HCT116 (cell line): ENCODE measurements around the gene SLCO1A2. TPM values are rescaled to one million over a fixed set of nuclear protein-coding genes. Genes with fewer than 3 reads are reported as not detected.

ENCODE experiments used
- ATAC-seq: fragments of 200-7000 bp; cut with Tn5 transposase; 2 replicates; pipeline ENCODE4 v1.9.1; 2020; ENCODE audit warnings: mild to moderate bottlenecking, moderate library complexity
- Bru-seq: library from RNA; stranded (reverse); fragments of 400-500 nt; gene quantifications from one replicate; lab custom pipeline; 2021; lab: Mats Ljungman, UMichigan
- BruChase-seq, 2 experiments: library from RNA; stranded (reverse); fragments of 400-500 nt; gene quantifications; one replicate each; lab custom pipeline; 2021; lab: Mats Ljungman, UMichigan
- BruUV-seq: library from RNA; stranded (reverse); fragments of 400-500 nt; replicated peaks from 2 replicates; lab custom pipeline; 2021; lab: Mats Ljungman, UMichigan
- CTCF ChIA-PET: fragments of 300-600 bp; sonication (Branson Sonifier 250); formaldehyde crosslinking; loops from one replicate; lab custom pipeline; 2021; ENCODE audit warnings: antibody characterized with exemption; lab: Charles Lee
- POLR2A ChIA-PET: fragments of 300-600, 350-600 bp; sonication (Branson Sonifier 250); formaldehyde crosslinking; loops from one replicate; lab custom pipeline; 2021; ENCODE audit warnings: antibody characterized with exemption; lab: Charles Lee
- RAD21 ChIA-PET, 2 experiments: fragments of 300-600 bp; sonication (Branson Sonifier 250); formaldehyde crosslinking; loops; one replicate each; lab custom pipeline; 2023; ENCODE audit warnings: low total read pairs in 2 of 2; ENCODE audit not compliant: uncharacterized antibody in 2 of 2, unreplicated experiment in 2 of 2, low non-redundant PET in 1 of 2; lab: Charles Lee
- DNase-seq: peaks from one replicate; pipeline ENCODE4 v3.0.0-alpha.2; 2010; ENCODE audit warnings: low read depth, low spot score
- H2AFZ ChIP-seq: fragments of 200-600 bp; shearing (Covaris generic), sonication (generic); 2 replicates; pipeline ENCODE4 v1.6.1; 2017; ENCODE audit warnings: low read depth, mixed run types, mixed read lengths, antibody characterized with exemption, low read length; ENCODE audit not compliant: poor library complexity, severe bottlenecking
- H3K27ac ChIP-seq: 2 replicates; pipeline ENCODE4 v1.5.1; 2012; ENCODE audit warnings: low read depth, low read length
- H3K27me3 ChIP-seq: fragments of 200-600 bp; sonication (generic); 2 replicates; pipeline ENCODE4 v1.6.1; 2016; ENCODE audit warnings: mixed run types, low read length, mixed read lengths; ENCODE audit not compliant: insufficient read depth
- H3K36me3 ChIP-seq, 2 experiments: fragments of 200-500 bp in 1 of 2; fragments of 200-600 bp in 1 of 2; sonication (Bioruptor generic) in 1 of 2; sonication (generic) in 1 of 2; 2 replicates each; pipeline versions ENCODE4 v1.5.1 to v1.6.1; 2014 to 2016; ENCODE audit warnings: low read length in 2 of 2, inconsistent platforms in 1 of 2, mixed read lengths in 1 of 2, mixed run types in 1 of 2; ENCODE audit not compliant: insufficient read depth in 2 of 2, control insufficient read depth in 1 of 2
- H3K4me1 ChIP-seq, 2 experiments: fragments of 200-600 bp in 1 of 2; sonication (generic) in 1 of 2; 2 replicates each; pipeline versions ENCODE4 v1.5.1 to v1.6.1; 2012 to 2017; ENCODE audit warnings: low read length in 2 of 2, inconsistent platforms in 1 of 2, mild to moderate bottlenecking in 1 of 2, mixed read lengths in 1 of 2, mixed run types in 1 of 2, moderate library complexity in 1 of 2; ENCODE audit not compliant: insufficient read depth in 2 of 2, control insufficient read depth in 1 of 2
- H3K4me2 ChIP-seq: fragments of 200-600 bp; sonication (generic); 2 replicates; pipeline ENCODE4 v1.6.1; 2017; ENCODE audit warnings: mixed run types, low read length, mixed read lengths
- H3K4me3 ChIP-seq, 2 experiments: fragments of 200-600 bp in 1 of 2; sonication (generic) in 1 of 2; replicated peaks in 1 of 2; 2 replicates each; pipeline ENCODE4 v1.5.1; 2011 to 2016; ENCODE audit warnings: low read length in 2 of 2, control low read depth in 1 of 2, low read depth in 1 of 2, mild to moderate bottlenecking in 1 of 2, mixed read lengths in 1 of 2, mixed run types in 1 of 2
- H3K79me2 ChIP-seq: fragments of 200-600 bp; sonication (generic); 2 replicates; pipeline ENCODE4 v1.6.1; 2017; ENCODE audit warnings: mild to moderate bottlenecking, mixed run types, low read length, moderate library complexity, mixed read lengths; ENCODE audit not compliant: insufficient read depth
- H3K9ac ChIP-seq: fragments of 200-600 bp; sonication (generic); 2 replicates; pipeline ENCODE4 v1.6.1; 2016; ENCODE audit warnings: low read length, mixed read lengths
- H3K9me2 ChIP-seq: fragments of 200-600 bp; sonication (generic), shearing (Covaris generic); 2 replicates; pipeline ENCODE4 v1.6.1; 2017; ENCODE audit warnings: mixed run types, mild to moderate bottlenecking, moderate library complexity; ENCODE audit not compliant: insufficient read depth
- H3K9me3 ChIP-seq, 2 experiments: fragments of 200-500 bp in 1 of 2; fragments of 200-600 bp in 1 of 2; sonication (Bioruptor generic) in 1 of 2; sonication (generic) in 1 of 2; 2 replicates each; pipeline ENCODE4 v1.6.1; 2014 to 2017; ENCODE audit warnings: low read length in 2 of 2, mixed read lengths in 2 of 2, inconsistent platforms in 1 of 2, low read depth in 1 of 2, mild to moderate bottlenecking in 1 of 2, mixed run types in 1 of 2, moderate library complexity in 1 of 2; ENCODE audit not compliant: control insufficient read depth in 1 of 2, insufficient read depth in 1 of 2
- H4K20me1 ChIP-seq: fragments of 200-600 bp; sonication (generic), shearing (Covaris generic); 2 replicates; pipeline ENCODE4 v1.6.1; 2017; ENCODE audit warnings: mixed run types, mild to moderate bottlenecking, moderate library complexity; ENCODE audit not compliant: insufficient read depth
- ATF3 ChIP-seq: IDR thresholded peaks from 2 replicates; pipeline ENCODE4 v1.6.1; 2012
- ELF1 ChIP-seq: IDR thresholded peaks from 2 replicates; pipeline ENCODE4 v1.6.1; 2012; ENCODE audit warnings: low read depth, borderline replicate concordance
- EZH2phosphoT487 ChIP-seq: fragments of 200-600 bp; IDR thresholded peaks from 2 replicates; pipeline ENCODE4 v1.6.1; 2018; ENCODE audit warnings: antibody characterized with exemption, borderline replicate concordance
- POLR2A ChIP-seq: IDR thresholded peaks from 2 replicates; pipeline ENCODE4 v1.7.0; 2011; ENCODE audit warnings: borderline replicate concordance; ENCODE audit not compliant: insufficient read depth, insufficient read length; ENCODE audit errors: extremely low read depth
- POLR2AphosphoS5 ChIP-seq: IDR thresholded peaks from 2 replicates; pipeline ENCODE4 v1.6.1; 2011; ENCODE audit warnings: mild to moderate bottlenecking, low read depth, low read length, moderate library complexity
- SRF ChIP-seq: IDR thresholded peaks from 2 replicates; pipeline ENCODE4 v1.6.1; 2012; ENCODE audit warnings: low read depth
- YY1 ChIP-seq: IDR thresholded peaks from 2 replicates; pipeline ENCODE4 v1.6.1; 2011; ENCODE audit warnings: low read length, low read depth, moderate library complexity, mild to moderate bottlenecking; ENCODE audit not compliant: insufficient replicate concordance; ENCODE audit errors: extremely low read depth
- ZNF274 ChIP-seq: fragments of 200-500 bp; sonication (Bioruptor generic); IDR thresholded peaks from 2 replicates; pipeline ENCODE4 v1.6.1; 2014; ENCODE audit warnings: mild to moderate bottlenecking, low read depth, low read length, inconsistent platforms
- intact Hi-C: fragments of 100-400 bp; cut with micrococcal nuclease; formaldehyde crosslinking; loops from 2 replicates; pipeline ENCODE4 v1.10.0; 2022
- long read RNA-seq: library from polyadenylated mRNA; unstranded; transcript quantifications from one replicate; pipeline ENCODE4 v2.0.0, GENCODE V29; 2021; ENCODE audit not compliant: unreplicated experiment
- polyA plus RNA-seq: library from polyadenylated mRNA; unstranded; fragments of >200 nt; gene quantifications from 2 replicates; pipeline ENCODE4 v1.2.1, GENCODE V29; 2012; ENCODE audit warnings: missing spikeins
- total RNA-seq: library from RNA; stranded (reverse); gene quantifications from one replicate; pipeline ENCODE4 v1.2.1, GENCODE V29; 2021; ENCODE audit not compliant: unreplicated experiment
- TF ChIP-seq, protein P1 (sequence below), 3 experiments: fragments of 200-600 bp in 1 of 3; sonication (generic) in 1 of 3; IDR thresholded peaks in 2 of 3; conservative IDR thresholded peaks in 1 of 3; 2 replicates each; pipeline ENCODE4 v1.5.1; 2012 to 2017; ENCODE audit warnings: low read depth in 2 of 3, low read length in 2 of 3, antibody characterized with exemption in 1 of 3, borderline replicate concordance in 1 of 3, control low read depth in 1 of 3, mild to moderate bottlenecking in 1 of 3, mixed read lengths in 1 of 3, mixed run types in 1 of 3, moderate library complexity in 1 of 3; ENCODE audit not compliant: insufficient read depth in 1 of 3
- TF ChIP-seq, protein P2 (sequence below): IDR thresholded peaks from 2 replicates; pipeline ENCODE4 v1.6.1; 2012; ENCODE audit warnings: low read depth
- TF ChIP-seq, protein P3 (sequence below): IDR thresholded peaks from 2 replicates; pipeline ENCODE4 v1.6.1; 2011; ENCODE audit warnings: mild to moderate bottlenecking, low read length, moderate library complexity; ENCODE audit not compliant: insufficient replicate concordance; ENCODE audit errors: extremely low read depth

SLCO1A2 gene, protein sequence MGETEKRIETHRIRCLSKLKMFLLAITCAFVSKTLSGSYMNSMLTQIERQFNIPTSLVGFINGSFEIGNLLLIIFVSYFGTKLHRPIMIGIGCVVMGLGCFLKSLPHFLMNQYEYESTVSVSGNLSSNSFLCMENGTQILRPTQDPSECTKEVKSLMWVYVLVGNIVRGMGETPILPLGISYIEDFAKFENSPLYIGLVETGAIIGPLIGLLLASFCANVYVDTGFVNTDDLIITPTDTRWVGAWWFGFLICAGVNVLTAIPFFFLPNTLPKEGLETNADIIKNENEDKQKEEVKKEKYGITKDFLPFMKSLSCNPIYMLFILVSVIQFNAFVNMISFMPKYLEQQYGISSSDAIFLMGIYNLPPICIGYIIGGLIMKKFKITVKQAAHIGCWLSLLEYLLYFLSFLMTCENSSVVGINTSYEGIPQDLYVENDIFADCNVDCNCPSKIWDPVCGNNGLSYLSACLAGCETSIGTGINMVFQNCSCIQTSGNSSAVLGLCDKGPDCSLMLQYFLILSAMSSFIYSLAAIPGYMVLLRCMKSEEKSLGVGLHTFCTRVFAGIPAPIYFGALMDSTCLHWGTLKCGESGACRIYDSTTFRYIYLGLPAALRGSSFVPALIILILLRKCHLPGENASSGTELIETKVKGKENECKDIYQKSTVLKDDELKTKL
- total RNA-seq (0.49 TPM), Bru-seq, nascent RNA (percentile 3 among the genes with signal in this experiment), BruChase-seq, experiment 1, labeled RNA remaining after a 6-hour chase (not detected), BruChase-seq, experiment 2, labeled RNA remaining after a 2-hour chase (percentile 4 among the genes with signal in this experiment)
- 0.07 TPM in 1 of 2 replicates, not detected in the other for polyA plus RNA-seq
- long read RNA-seq: 0 reads

GRCh38 chr12:21334771-21335325 is at the start of gene SLCO1A2:
Gene SLCO1A2, minus strand, starts transcription at chr12:21334917. Its CDS starts 270 bp downstream, at chr12:21334647.
- Histone ChIP-seq H4K20me1 (no peaks in the 10 kb centered on the region), H3K9me2 (no peaks in the 10 kb centered on the region), H3K36me3 (no peaks in the 10 kb centered on the region), H3K9me3 (peaks cover 5 to 9% of the 10 kb centered on the region in 2 experiments; a peak in 3 of 4 replicates), H3K4me2 (no peak within 1 kb of the TSS), H3K4me3 (no peak within 1 kb of the TSS), H3K27me3 (no peaks in the 10 kb centered on the region), H3K27ac (no peak within 1 kb of the TSS), H2AFZ (no peak within 1 kb of the TSS), H3K9ac (no peak within 1 kb of the TSS), H3K4me1 (no peaks in the 10 kb centered on the region), H3K79me2 (no peaks in the 10 kb centered on the region)
- intact Hi-C loops: no loop called here
- ChIA-PET POLR2A (no interaction called here), CTCF (no interaction called here), RAD21 (no interaction called here)
- TF ChIP-seq, protein P1, sequence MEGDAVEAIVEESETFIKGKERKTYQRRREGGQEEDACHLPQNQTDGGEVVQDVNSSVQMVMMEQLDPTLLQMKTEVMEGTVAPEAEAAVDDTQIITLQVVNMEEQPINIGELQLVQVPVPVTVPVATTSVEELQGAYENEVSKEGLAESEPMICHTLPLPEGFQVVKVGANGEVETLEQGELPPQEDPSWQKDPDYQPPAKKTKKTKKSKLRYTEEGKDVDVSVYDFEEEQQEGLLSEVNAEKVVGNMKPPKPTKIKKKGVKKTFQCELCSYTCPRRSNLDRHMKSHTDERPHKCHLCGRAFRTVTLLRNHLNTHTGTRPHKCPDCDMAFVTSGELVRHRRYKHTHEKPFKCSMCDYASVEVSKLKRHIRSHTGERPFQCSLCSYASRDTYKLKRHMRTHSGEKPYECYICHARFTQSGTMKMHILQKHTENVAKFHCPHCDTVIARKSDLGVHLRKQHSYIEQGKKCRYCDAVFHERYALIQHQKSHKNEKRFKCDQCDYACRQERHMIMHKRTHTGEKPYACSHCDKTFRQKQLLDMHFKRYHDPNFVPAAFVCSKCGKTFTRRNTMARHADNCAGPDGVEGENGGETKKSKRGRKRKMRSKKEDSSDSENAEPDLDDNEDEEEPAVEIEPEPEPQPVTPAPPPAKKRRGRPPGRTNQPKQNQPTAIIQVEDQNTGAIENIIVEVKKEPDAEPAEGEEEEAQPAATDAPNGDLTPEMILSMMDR (IDR thresholded peaks at IDR 0.05 in 2 of 3, conservative IDR thresholded peaks at IDR 0.05 in 1 of 3; ENCODE audit: borderline replicate concordance in 1 of 3, insufficient read depth in 1 of 3, low read depth in 2 of 3, low read length in 2 of 3): no peak
- TF ChIP-seq POLR2AphosphoS5 (no peak), SRF (no peak), ATF3 (no peak), YY1 (no peak), ZNF274 (no peak), ELF1 (no peak), EZH2phosphoT487 (no peak), POLR2A (no peak)
- TF ChIP-seq, protein P2, sequence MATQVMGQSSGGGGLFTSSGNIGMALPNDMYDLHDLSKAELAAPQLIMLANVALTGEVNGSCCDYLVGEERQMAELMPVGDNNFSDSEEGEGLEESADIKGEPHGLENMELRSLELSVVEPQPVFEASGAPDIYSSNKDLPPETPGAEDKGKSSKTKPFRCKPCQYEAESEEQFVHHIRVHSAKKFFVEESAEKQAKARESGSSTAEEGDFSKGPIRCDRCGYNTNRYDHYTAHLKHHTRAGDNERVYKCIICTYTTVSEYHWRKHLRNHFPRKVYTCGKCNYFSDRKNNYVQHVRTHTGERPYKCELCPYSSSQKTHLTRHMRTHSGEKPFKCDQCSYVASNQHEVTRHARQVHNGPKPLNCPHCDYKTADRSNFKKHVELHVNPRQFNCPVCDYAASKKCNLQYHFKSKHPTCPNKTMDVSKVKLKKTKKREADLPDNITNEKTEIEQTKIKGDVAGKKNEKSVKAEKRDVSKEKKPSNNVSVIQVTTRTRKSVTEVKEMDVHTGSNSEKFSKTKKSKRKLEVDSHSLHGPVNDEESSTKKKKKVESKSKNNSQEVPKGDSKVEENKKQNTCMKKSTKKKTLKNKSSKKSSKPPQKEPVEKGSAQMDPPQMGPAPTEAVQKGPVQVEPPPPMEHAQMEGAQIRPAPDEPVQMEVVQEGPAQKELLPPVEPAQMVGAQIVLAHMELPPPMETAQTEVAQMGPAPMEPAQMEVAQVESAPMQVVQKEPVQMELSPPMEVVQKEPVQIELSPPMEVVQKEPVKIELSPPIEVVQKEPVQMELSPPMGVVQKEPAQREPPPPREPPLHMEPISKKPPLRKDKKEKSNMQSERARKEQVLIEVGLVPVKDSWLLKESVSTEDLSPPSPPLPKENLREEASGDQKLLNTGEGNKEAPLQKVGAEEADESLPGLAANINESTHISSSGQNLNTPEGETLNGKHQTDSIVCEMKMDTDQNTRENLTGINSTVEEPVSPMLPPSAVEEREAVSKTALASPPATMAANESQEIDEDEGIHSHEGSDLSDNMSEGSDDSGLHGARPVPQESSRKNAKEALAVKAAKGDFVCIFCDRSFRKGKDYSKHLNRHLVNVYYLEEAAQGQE: no peak
- TF ChIP-seq, protein P3, sequence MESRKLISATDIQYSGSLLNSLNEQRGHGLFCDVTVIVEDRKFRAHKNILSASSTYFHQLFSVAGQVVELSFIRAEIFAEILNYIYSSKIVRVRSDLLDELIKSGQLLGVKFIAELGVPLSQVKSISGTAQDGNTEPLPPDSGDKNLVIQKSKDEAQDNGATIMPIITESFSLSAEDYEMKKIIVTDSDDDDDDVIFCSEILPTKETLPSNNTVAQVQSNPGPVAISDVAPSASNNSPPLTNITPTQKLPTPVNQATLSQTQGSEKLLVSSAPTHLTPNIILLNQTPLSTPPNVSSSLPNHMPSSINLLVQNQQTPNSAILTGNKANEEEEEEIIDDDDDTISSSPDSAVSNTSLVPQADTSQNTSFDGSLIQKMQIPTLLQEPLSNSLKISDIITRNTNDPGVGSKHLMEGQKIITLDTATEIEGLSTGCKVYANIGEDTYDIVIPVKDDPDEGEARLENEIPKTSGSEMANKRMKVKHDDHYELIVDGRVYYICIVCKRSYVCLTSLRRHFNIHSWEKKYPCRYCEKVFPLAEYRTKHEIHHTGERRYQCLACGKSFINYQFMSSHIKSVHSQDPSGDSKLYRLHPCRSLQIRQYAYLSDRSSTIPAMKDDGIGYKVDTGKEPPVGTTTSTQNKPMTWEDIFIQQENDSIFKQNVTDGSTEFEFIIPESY: no peak
- DNase-seq (no peak), ATAC-seq (no peak)
- no TSS peak for BruUV-seq
